ENCODE data around the gene FANCC. TPM values are rescaled to one million over a fixed set of nuclear protein-coding genes. Genes with fewer than 3 reads are reported as not detected.

FANCC gene
- total RNA-seq, 1 experiment from 2014 or later = 19.4 TPM

- ChIA-PET RAD21 (ENCODE audit: low non-redundant PET in 1 of 2, low total read pairs in 2 of 2, uncharacterized antibody in 2 of 2, unreplicated experiment in 2 of 2) (no interaction called here), POLR2A (no interaction called here), CTCF (no interaction called here)
- no TSS peak for BruUV-seq (replicated peaks)
- Histone ChIP-seq H3K79me2 (ENCODE audit: insufficient read depth, low read length) (no peaks in the 10 kb centered on the region), H3K27ac (ENCODE audit: low read depth, low read length) (no peak overlapping the region), H2AFZ (ENCODE audit: low read depth, low read length, poor library complexity, severe bottlenecking) (no peak overlapping the region), H3K4me1 (ENCODE audit: control insufficient read depth in 1 of 2, insufficient read depth in 2 of 2, low read length in 2 of 2) (peaks cover 0 to 5% of the 10 kb centered on the region in 2 experiments; a peak in 2 of 4 replicates), H3K4me3 (replicated peaks in 1 of 2; ENCODE audit: low read depth in 1 of 2, low read length in 2 of 2) (no peak overlapping the region), H3K27me3 (ENCODE audit: insufficient read depth, low read length) (no peaks in the 10 kb centered on the region), H3K9me3 (ENCODE audit: control insufficient read depth in 1 of 2, insufficient read depth in 1 of 2, low read depth in 1 of 2, low read length in 2 of 2) (no peaks in the 10 kb centered on the region), H4K20me1 (ENCODE audit: insufficient read depth) (no peaks in the 10 kb centered on the region), H3K36me3 (ENCODE audit: control insufficient read depth in 1 of 2, insufficient read depth in 2 of 2, low read length in 2 of 2) (peaks cover 0 to 12% of the 10 kb centered on the region in 2 experiments; a peak in 2 of 4 replicates), H3K4me2 (ENCODE audit: low read length) (no peak overlapping the region), H3K9ac (ENCODE audit: low read length) (no peak overlapping the region), H3K9me2 (ENCODE audit: insufficient read depth) (no peaks in the 10 kb centered on the region)
- intact Hi-C loops (cut with micrococcal nuclease) = no loop called here
- ATAC-seq = no peak
- no peak for DNase-seq (ENCODE audit: low read depth, low spot score)
- TF ChIP-seq CBX3 (IDR thresholded peaks at IDR 0.05; ENCODE audit: low read depth) = no peak
- TF ChIP-seq ZFX (IDR thresholded peaks at IDR 0.05) = no peak
- no peak for TF ChIP-seq FOSL1 (IDR thresholded peaks at IDR 0.05; ENCODE audit: low read depth)
- TF ChIP-seq RAD21 (IDR thresholded peaks at IDR 0.05; ENCODE audit: low read depth) = no peak
- TF ChIP-seq ZNF274 (IDR thresholded peaks at IDR 0.05; ENCODE audit: low read depth, low read length) = no peak
- TF ChIP-seq YY1 (IDR thresholded peaks at IDR 0.05; ENCODE audit: extremely low read depth, insufficient replicate concordance, low read depth, low read length) = no peak
- TF ChIP-seq EZH2 (IDR thresholded peaks at IDR 0.05) = no peak
- TF ChIP-seq CTCF (IDR thresholded peaks at IDR 0.05 in 2 of 3, conservative IDR thresholded peaks at IDR 0.05 in 1 of 3; ENCODE audit: borderline replicate concordance in 1 of 3, insufficient read depth in 1 of 3, low read depth in 2 of 3, low read length in 2 of 3) = no peak
- TF ChIP-seq SP1 (IDR thresholded peaks at IDR 0.05; ENCODE audit: low read depth) = no peak
These were observed 235.0 kb downstream of the FANCC start for GRCh38 chr9:95082401-95083084.
